Measurements from ENCODE around the gene LCAT.
"Not testable (repeated sequence)": the region's sequence is repeated elsewhere in the genome, so short reads cannot be mapped to it uniquely, and the experiment has no call there.

Gene LCAT, protein sequence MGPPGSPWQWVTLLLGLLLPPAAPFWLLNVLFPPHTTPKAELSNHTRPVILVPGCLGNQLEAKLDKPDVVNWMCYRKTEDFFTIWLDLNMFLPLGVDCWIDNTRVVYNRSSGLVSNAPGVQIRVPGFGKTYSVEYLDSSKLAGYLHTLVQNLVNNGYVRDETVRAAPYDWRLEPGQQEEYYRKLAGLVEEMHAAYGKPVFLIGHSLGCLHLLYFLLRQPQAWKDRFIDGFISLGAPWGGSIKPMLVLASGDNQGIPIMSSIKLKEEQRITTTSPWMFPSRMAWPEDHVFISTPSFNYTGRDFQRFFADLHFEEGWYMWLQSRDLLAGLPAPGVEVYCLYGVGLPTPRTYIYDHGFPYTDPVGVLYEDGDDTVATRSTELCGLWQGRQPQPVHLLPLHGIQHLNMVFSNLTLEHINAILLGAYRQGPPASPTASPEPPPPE

DNA sequence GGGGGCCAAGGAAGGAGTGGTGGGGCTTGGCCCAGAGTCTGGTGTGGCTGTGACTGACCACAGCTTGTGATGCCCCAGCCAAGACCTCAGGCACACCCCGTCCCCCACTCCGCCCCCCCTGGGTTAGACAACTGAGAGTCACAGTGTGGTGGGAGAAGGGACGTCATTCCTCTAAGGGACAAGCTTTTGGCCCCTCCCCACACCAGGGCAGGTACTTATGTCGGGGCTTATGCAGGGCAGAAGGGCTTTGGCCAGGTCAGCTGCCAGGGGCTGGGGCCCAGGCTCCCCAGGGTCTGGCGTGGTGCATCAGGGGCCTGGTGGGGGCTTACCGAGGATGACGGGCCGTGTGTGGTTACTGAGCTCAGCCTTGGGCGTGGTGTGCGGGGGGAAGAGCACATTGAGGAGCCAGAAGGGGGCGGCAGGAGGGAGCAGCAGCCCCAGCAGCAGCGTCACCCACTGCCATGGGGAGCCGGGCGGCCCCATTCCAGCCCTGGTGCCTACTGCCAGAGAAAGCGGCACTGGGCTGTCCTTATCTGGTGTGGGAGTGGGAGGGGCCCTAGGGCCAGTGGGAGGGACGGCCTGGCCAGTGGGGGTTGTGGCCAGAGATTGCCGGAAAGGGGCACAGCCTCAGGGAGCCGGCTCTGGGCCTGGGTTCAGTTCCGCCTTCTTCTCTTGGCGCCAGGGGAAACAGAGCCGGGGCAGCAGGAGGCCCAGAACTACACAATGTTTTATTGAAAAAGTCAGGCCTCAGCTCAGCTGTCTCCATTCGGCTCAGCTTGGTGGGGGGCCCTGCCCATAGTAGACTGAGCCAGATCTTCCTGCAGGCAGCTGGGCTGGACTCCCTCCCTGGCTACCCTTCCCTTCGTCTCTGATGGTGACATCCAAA is at the start of gene LCAT:
LCAT (minus strand) TSS at position 502 of the 886 bp plus-strand sequence; CDS start at position 483, 19 bp downstream.
- DNase-seq: no peak

DNA sequence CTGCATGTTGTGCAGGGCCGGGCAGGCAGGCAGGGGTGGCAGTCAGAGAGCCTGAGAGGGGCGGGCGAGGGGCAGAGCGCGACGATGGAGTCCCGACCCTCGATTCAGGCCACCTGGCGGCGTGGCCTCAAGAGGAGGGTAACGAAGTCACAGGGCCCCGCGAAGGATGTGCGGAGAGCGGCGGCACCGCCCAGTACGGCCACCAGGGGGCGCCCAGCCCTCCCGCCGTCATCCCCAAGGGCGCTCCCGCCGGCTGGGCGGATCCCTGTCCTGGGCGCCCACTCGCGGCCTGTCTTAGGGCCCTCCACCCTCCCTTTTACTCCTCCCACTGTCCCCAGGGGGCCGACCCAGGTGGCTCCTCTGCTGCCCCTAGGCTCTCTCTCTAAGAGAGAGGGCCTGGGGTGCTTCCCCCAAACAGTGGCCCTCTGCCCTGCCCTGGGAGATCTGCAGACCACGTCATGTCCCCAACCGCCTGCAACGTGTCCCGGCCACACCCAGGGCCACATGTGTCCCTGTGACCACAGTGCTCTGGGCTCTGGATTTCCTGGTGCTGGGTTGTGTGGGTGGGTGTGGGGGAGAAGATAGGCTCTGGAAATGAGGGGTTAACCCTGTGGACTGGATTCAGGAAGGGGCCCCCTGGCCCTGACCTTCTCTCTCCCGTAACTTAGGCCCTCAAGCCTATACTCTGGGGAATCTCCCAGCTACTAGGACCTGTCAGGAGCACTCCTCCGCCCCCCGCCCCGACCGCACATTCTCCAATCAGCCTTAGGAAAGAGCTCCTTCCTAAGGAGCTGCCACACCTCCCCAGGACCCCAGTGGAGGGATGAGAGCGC is 49.5 kb upstream of the LCAT start:
- peak; percentile 5 for DNase-seq

DNA sequence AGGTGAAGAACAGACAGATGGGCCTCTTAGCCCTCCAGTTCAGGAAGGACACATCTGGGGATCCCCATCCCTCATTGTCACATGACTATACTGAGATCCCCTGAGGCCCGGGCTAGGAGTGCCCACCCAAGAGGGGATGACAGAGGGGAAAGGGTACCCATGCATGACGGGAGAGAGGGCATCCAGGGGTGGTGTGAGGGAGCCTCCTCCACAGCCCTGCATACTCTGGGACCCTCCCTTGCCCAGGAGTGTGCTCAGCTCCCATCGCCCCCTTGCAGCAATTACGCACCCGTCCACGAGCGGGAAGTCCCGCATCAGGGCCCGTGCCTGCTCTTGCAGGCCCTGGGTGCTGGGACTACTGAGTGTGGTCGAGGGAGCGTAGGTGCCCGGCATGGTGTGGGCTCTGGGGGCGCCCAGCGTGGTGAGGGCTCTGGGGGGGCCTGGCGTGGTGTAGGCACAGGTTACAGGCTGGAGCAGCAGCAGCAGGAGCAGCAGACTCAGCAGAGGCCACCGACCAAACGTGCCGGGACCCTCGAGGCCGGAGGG is 48.8 kb upstream of the LCAT start:
- DNase-seq: no peak

DNA sequence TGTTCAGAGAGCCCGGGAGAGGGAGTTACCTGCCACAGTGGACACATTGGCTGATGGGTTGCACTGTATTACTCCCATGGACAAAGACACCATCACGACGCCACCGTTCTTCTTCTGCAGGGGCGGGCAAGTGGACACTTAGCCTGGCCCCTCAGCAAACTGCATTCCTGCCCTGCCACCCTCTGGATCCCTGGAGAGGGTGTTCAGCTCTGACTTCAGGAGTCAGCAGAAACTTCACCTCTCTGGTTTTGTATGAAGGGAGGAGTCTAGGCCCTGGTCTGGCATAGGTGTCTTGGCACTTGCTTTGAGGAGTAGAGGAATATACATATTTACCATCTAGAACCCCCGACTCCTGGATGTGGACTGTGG is 46.1 kb upstream of the LCAT start:
- DNase-seq: no peak

DNA sequence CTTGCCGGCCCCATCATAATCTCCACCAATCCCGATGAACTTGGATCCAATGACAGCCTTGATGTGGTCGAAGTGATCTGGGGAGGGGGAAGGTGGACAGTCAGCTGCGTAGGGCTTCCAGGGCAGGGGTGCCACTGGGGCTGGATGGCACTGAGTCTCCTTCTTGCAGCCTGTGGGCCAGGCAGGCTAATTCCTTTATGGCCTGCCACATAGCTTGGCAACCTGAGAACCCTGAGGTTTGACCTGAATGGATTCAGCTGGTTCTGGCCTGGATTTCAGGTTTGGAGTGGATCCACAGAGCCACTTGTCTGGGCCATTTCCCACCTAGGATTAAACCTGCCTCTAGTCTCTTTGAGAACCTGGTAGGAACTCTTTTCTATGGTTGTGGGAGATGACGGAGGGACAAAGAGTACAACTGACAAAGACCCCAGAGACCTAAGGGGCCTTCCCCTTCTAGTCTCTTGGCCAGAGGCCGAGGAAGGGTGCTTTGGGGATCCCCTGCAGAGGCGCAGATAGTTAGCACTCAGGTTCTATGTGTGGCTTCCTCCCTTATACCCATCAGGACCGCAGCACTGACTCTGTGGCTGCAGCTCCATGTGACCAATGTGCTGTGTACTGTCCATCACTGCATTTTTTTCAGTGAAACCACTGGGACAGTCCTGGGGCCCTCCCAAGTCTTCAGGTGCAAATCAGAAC is 45.5 kb upstream of the LCAT start:
- no peak for DNase-seq

DNA sequence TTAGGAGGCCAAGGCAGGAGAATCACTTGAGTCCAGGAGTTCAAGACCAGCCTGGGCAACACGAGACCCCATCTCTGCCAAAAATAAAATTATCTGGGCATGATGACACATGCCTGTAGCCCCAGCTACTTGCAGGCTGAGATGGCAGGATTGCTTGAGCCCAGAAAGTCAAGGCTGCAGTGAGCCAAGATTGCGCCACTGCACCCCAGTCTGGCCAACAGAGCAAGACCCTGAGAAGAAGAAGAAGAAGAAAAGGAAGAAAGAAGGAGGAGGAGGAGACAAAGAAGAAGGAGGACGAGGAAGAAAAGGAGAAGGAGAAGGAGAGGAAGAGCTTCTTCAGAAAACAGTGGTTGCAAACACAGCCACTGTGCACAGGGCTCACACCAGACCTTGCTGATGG is 44.8 kb upstream of the LCAT start:
- no peak for DNase-seq

DNA sequence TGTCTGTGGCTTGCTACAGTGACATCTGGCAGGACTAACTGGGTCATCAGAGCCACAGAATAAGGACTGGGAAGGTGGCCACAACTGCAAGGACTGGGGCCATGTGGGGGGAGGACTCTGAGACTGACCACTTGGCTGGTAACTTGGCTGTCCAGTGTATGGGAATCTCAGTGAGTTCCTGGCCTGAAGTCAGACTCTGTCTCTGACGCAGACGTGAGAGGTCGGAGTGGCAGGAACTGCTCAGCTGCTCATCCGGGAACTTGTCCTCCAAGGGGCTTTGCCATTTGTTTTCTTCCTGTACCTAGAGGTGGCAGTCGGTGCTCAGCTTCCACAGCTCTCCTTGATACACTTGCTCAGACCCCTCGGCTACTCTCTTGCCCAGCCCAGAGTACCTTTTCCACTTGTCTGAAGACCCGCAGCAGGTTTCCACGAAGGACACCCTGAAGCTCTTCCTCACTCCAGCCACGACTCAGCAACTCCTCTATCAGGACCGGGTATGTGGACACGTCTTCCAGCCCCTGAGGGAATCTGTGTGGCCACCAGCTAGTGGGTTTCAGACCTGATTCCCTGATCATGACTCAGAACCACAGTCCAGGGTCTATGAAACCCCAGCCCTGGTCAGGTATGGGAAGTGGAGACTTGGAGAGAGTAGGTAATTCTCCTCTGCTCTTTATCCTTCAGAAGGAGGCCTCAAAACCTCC is 43.7 kb upstream of the LCAT start:
- no peak for DNase-seq

DNA sequence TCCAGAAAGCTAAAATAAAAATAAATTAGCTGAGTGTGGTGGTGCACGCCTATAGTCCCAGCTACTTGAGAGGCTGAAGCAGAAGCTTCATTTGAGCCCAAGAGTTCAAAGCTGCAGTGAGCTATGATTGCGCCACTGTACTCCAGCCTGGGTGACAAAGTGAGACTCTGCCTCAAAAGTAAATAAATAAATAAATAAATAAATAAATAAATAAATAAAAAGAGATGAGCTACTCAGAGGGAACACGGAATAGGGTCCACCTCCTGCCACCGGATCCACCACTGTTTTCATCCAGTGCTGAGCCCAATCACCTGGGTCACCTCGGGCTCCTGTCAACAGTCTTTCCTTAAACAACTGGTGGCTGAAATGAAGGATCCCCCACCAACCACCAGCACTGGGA is 43.0 kb upstream of the LCAT start:
- DNase-seq: no peak

DNA sequence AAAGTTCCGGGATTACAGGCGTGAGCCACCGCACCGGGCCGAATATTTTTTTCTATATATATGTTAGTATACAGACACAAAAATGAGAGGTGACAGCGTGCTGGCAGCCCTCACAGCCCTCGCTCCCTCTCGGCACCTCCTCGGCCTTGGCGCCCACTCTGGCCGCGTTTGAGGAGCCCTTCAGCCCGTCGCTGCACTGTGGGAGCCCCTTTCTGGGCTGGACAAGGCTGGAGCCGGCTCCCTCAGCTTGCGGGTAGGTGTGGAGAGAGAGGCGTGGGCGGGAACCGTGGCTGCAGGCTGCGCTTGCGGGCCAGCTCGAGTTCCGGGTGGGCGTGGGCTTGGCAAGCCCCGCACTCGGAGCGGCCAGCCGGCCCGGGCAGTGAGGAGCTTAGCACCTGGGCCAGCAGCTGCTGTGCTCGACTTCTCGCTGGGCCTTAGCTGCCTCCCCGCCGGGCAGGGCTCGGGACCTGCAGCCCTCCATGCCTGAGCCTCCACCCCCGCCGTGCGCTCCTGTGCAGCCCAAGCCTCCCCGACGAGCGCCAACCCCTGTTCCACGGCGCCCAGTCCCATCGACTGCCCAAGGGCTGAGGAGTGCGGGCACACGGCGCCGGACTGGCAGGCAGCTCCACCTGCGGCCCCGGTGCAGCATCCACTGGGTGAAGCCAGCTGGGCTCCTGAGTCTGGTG is 38.2 kb upstream of the LCAT start:
- no peak for DNase-seq

DNA sequence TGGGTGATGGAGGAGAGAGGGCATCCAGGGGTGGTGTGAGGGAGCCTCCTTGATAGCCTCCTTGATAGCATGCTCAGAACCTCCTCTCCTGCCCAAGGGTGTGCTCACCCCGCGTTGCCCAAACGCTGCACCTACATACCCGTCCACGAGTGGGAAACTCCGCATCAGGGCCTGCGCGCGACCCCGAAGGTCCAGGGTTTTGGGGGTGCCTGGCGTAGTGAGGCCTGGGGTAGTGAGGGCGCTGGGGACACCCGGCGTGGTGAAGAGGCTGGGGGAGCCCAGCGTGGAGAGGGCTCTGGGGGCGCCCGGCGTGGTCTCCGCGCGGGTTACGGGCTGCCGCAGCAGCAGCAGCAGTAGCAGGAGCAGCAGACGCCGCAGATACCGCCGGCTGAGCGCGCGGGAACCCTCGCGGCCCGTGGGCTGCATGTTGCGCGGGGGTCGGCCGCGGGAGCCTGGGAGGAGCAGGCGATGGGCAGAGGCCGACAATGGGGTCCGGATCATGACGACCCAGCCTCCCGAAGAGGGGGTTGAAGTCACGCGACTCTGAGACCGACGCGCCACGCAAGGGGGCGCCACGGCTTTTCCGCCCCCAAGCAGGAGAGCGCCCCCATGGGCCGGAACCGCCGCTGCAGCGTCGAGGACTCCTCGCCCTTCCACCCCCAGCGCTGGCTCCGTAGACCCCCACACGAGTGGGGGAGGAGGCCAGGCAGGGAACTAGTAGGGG is 36.2 kb upstream of the LCAT start, which contains the start of gene DPEP3:
DPEP3 (minus strand) TSS at position 545 of the 724 bp plus-strand sequence; CDS start at position 426, 119 bp downstream.
- no peak for DNase-seq

DNA sequence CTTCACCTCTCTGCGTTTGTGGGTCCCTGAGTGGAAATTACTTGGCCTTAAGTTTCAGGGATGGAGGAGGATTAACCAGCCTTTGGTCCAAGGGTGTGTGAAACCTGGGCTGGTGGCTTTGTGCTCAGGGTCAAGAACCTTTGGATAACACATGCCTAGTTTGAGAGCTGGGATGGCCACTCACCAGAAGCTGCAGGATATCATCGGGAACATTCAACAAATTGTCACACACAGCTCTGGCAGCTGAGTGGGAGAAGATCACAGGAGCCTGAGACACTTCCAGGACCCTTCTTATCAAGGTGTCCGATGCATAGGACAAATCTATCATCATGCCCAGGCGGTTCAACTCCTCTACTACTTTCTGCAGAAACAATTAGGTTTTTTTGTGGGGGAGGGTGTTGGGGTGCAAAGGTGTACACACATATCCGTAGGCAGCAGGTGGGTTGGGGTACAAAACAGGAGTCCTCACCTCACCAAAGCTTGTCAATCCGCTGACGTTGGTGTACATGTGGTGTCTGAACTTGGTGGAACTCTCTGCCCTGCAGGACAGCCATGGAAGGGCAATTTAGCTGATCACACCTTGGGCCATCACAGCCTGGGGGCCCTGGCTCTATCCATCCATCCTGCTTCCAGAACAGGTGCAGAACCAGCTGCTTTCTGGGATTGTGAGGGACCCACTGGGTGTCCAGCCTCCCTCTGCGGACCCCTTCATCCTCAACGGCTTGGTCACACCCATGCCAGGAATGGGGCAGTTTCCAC is 33.7 kb upstream of the LCAT start:
- DNase-seq: no peak

DNA sequence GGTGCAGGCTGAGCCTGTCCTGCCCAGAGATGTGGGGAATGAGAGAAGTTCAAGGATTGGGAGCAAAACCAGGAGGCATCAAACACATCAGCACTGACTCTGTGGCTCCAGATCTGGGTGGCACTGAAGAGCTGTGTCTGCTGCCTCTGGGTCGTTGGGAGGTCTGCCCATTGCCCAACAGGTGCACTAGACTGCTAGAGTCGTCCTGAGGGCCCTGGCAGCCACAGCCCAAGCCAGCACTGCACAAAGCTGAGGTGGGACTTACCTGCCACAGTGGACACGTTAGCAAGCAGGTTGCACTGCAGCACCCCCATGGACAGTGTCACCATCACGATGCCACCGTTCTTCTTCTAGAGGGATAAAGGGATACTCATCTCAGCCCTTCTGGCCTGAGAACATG is 33.1 kb upstream of the LCAT start:
- DNase-seq: no peak

DNA sequence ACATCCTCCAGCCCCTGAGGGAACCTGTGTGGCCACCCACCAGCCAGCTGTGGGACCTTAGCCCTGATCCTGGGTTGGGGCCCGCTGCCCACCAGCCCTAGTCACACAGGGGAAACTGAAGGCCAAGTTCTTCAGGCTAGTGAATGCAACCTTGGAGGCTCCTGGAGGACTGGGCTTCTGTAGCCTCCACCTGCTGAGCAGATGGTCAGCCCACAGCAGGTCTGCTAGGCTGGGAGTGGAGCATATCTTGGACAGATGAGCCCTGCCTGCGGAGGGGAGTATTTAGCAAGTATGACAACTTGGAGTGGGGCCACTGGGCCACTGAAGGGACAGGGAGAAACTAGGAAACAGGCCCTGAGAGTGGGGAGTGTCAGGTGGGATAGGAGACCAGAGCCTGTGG is 32.3 kb upstream of the LCAT start:
- DNase-seq: no peak

DNA sequence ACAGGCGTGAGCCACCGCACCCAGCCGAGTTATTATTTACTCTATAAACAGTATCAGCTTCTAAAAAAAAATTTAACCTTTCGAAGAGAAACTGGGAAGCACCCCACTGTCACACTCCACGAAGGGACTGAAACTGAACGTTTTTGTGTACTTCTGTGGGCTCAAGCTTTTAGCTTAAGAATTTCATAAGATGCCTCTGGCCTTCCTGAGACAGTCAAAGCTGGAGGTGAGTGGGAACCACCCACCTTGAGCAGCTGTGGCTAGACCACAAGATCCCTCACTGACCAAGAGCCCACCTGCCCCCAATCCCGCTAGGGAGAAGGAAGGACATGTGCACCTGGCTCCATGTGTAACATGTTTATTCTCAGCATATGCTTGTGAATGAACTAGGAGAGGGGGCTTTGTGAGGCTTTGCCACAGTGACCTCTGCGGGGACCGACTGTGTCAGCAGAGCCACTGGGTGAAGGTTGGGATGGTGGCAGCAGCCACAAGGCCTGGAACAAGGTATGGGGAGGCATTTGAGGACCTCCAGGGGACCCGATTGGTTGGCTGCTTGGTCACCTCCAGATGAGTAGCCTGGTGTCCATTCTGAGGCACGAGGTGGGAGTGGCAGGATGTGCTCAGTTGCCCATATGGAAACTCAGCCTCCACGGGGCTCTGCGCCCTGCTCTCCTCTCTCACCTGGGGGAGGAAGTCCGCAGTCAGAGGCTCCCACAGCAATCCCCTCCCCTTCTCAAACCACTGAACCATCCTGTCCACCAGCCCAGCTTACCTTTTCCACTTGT is 31.6 kb upstream of the LCAT start:
- no peak for DNase-seq

DNA sequence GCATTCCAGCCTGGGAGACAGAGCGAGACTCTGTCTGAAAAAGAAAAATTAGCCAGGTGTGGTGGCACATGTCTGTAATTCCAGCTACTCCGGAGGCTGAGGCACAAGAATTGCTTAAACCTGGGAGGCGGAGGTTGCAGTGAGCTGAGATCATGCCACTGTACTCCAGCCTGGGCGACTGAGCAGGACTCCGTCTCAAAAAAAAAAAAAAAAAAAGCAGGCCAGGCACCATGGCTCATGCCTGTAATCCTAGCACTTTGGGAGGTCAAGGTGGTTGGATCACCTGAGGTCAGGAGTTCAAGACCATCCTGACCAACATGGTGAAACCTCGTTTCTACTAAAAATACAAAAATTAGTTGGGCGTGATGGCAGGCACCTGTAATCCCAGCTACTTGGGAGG is 28.4 kb upstream of the LCAT start:
- DNase-seq: not testable (repeated sequence)

DNA sequence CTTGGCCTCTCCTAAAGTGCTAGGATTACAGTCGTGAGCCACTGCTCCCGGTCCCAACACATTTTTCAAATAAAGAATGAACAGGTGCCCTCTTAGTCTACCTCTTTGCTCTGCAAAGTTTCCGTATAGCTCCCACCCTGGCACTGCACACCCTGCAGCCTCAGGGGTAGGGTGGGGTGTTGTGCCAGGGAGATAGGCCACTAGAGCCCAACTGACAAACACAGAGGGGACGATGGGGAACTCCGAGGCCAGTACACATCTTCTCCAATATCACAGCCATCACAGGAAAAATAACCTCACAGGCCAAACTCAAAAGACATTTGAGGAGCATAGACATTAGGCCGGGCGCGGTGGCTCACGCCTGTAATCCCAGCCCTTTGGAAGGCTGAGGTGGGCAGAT is 27.2 kb upstream of the LCAT start:
- no peak for DNase-seq

DNA sequence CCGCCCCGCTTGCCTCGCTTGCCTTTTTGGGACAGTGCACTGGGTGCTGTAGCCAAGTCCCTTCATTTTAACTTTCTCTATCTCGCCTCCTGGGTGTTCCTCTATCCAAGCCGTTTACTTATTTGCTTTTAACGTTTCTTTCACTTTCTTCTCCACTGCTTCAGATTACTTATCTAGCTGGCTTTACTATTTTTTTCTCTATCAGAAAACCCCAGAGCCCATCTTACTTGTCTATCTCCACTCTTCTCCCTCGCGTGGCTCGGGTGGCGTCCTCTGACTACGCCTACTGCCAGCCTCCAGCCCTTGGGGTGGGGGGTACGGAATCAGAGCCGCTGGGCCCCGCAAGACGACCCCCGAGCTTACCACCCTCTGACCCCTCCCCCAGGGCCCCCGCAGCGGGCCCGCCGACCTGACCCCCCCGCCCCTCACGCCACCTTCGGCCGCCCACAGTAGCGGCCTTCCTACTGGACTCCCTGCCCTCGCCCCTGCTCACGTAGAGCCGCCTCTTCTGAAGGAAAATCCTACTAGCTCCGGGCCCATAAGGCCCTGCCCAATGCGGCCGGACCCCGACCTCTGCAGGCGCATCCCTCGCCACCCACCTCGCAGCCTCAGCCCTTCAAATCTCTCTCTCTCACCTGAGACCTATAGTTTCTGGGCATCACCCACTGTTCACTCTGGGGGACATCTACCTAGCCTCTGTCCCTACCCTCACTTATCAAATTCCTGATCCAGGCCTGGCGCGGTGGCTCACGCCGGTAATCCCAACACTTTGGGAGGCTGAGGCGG is 25.5 kb upstream of the LCAT start:
- DNase-seq: no peak

Data from NCI-H526 treated with DMSO at 0.1 percent for 48 hours (cell line).